Measurements from ENCODE around the gene NOX1. TPM values are rescaled to one million over a fixed set of nuclear protein-coding genes. Genes with fewer than 3 reads are reported as not detected.
"Not testable (repeated sequence)": the region's sequence is repeated elsewhere in the genome, so short reads cannot be mapped to it uniquely, and the experiment has no call there.

Gene NOX1
- total RNA-seq, 1 donor from 2014 or later = not detected

- TF ChIP-seq, protein P1, sequence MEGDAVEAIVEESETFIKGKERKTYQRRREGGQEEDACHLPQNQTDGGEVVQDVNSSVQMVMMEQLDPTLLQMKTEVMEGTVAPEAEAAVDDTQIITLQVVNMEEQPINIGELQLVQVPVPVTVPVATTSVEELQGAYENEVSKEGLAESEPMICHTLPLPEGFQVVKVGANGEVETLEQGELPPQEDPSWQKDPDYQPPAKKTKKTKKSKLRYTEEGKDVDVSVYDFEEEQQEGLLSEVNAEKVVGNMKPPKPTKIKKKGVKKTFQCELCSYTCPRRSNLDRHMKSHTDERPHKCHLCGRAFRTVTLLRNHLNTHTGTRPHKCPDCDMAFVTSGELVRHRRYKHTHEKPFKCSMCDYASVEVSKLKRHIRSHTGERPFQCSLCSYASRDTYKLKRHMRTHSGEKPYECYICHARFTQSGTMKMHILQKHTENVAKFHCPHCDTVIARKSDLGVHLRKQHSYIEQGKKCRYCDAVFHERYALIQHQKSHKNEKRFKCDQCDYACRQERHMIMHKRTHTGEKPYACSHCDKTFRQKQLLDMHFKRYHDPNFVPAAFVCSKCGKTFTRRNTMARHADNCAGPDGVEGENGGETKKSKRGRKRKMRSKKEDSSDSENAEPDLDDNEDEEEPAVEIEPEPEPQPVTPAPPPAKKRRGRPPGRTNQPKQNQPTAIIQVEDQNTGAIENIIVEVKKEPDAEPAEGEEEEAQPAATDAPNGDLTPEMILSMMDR (IDR thresholded peaks at IDR 0.05; ENCODE audit: unreplicated experiment) = no peak
- Mint-ChIP-seq H3K36me3 (ENCODE audit: insufficient read depth) (no peaks in the 10 kb centered on the region), H3K4me3 (ENCODE audit: low read depth) (no peak overlapping the region), H3K9me3 (ENCODE audit: low read depth) (peaks cover 39% of the 10 kb centered on the region), H3K27me3 (no peaks in the 10 kb centered on the region), H3K27ac (no peak overlapping the region), H3K4me1 (ENCODE audit: low read depth) (no peaks in the 10 kb centered on the region)
- DNase-seq (ENCODE audit: low spot score, unreplicated experiment) = no peak
Observed at GRCh38 chrX:100804780-100805179, 69.4 kb downstream of the NOX1 start.

DNA sequence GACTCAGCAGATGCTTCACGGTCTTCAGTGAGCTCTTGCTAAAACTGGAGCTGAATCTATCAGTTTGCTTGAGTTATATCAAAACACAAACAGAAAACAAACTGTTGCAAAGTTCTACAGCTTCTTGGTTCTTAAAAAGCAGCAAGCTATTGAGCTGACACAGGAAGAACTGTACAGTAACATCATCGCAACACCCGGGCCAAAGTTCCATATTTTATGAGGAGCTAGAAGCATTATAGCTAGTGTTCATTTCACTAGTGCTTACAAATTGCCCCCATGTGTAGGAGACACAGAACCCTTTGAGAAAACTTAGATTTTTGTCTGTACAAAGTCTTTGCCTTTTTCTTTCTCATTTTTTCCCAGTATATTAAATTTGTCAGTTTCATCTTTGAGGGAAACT lies 71.3 kb downstream of the NOX1 start:
- Mint-ChIP-seq H3K27me3 (no peaks in the 10 kb centered on the region), H3K27ac (no peak overlapping the region), H3K9me3 (ENCODE audit: low read depth) (peaks cover 24% of the 10 kb centered on the region), H3K4me3 (ENCODE audit: low read depth) (no peak overlapping the region), H3K4me1 (ENCODE audit: low read depth) (no peaks in the 10 kb centered on the region), H3K36me3 (ENCODE audit: insufficient read depth) (no peaks in the 10 kb centered on the region)
- TF ChIP-seq, protein P1 (IDR thresholded peaks at IDR 0.05; ENCODE audit: unreplicated experiment) = no peak
- no peak for DNase-seq (ENCODE audit: low spot score, unreplicated experiment)

- DNase-seq (ENCODE audit: low spot score, unreplicated experiment) = no peak
- H3K36me3 Mint-ChIP-seq (ENCODE audit: insufficient read depth) = no peaks in the 10 kb centered on the region
- no peaks in the 10 kb centered on the region for H3K4me1 Mint-ChIP-seq (ENCODE audit: low read depth)
- TF ChIP-seq, protein P1 (IDR thresholded peaks at IDR 0.05; ENCODE audit: unreplicated experiment) = no peak
- no peak overlapping the region for H3K27ac Mint-ChIP-seq
- H3K27me3 Mint-ChIP-seq = no peaks in the 10 kb centered on the region
- no peak overlapping the region for H3K4me3 Mint-ChIP-seq (ENCODE audit: low read depth)
- peaks cover 22% of the 10 kb centered on the region for H3K9me3 Mint-ChIP-seq (ENCODE audit: low read depth)
Observed at GRCh38 chrX:100798484-100799214, 75.5 kb downstream of the NOX1 start.

GRCh38 chrX:100797359-100797758 lies 76.8 kb downstream of the NOX1 start:
- Mint-ChIP-seq H3K4me3 (ENCODE audit: low read depth) (no peak overlapping the region), H3K27ac (no peak overlapping the region), H3K27me3 (no peaks in the 10 kb centered on the region), H3K36me3 (ENCODE audit: insufficient read depth) (no peaks in the 10 kb centered on the region), H3K9me3 (ENCODE audit: low read depth) (peaks cover 20% of the 10 kb centered on the region), H3K4me1 (ENCODE audit: low read depth) (no peaks in the 10 kb centered on the region)
- TF ChIP-seq, protein P1 (IDR thresholded peaks at IDR 0.05; ENCODE audit: unreplicated experiment) = no peak
- DNase-seq (ENCODE audit: low spot score, unreplicated experiment) = no peak

GRCh38 chrX:100796371-100796770 lies 77.8 kb downstream of the NOX1 start:
- H3K4me3 Mint-ChIP-seq (ENCODE audit: low read depth); H3K27me3 Mint-ChIP-seq; H3K27ac Mint-ChIP-seq; DNase-seq (ENCODE audit: low spot score, unreplicated experiment); H3K36me3 Mint-ChIP-seq (ENCODE audit: insufficient read depth); H3K4me1 Mint-ChIP-seq (ENCODE audit: low read depth): not testable (repeated sequence)
- peaks cover 20% of the 10 kb centered on the region for H3K9me3 Mint-ChIP-seq (ENCODE audit: low read depth)

Other genes with a start within 250 kb of the NOX1 start
- 167 TPM in 2 replicates for gene TSPAN6, start 237.6 kb downstream of the NOX1 start, total RNA-seq
- gene SRPX2, start 230.2 kb downstream of the NOX1 start, total RNA-seq = 0.24 and 0.38 TPM in 2 replicates
- gene SYTL4, start 142.2 kb downstream of the NOX1 start, total RNA-seq = 1.8 and 2.9 TPM in 2 replicates
- gene CSTF2, start 54.0 kb downstream of the NOX1 start, total RNA-seq = 20.2 and 22.7 TPM in 2 replicates
- 0.44 and 0.86 TPM in 2 replicates for gene XKRX, start 54.6 kb upstream of the NOX1 start, total RNA-seq
- gene ARL13A, start 95.3 kb upstream of the NOX1 start, total RNA-seq = not detected in 2 replicates
- 18.8 and 20.5 TPM in 2 replicates for gene TRMT2B, start 177.8 kb upstream of the NOX1 start, total RNA-seq
- 5.8 and 7.6 TPM in 2 replicates for gene TMEM35A, start 204.5 kb upstream of the NOX1 start, total RNA-seq
- gene CENPI, start 223.8 kb upstream of the NOX1 start, total RNA-seq = 13.2 and 13.7 TPM in 2 replicates